Stimulated activated CD8-positive, alpha-beta memory T cell treated with anti-CD3 and anti-CD28 coated beads, Interleukin-12 subunit alpha, Interleukin-12 subunit beta, amount 100 ng/mL, for 4 hours (primary cell): ENCODE data around the gene TCP1.
A peak's percentile ranks its signal among the peaks of the same experiment; 100 is the strongest.
"Not testable (repeated sequence)": the region's sequence is repeated elsewhere in the genome, so short reads cannot be mapped to it uniquely, and the experiment has no call there.

Experiments
- DNase-seq: peaks from one replicate; pipeline ENCODE4 v3.0.0-alpha.2; 2020; ENCODE audit warnings: low read depth

Gene TCP1

GRCh38 chr6:159772196-159772595 lies 17.2 kb downstream of the TCP1 start:
- DNase-seq = no peak

- DNase-seq = no peak
These were observed 19.9 kb downstream of the TCP1 start for GRCh38 chr6:159769470-159769869.

GRCh38 chr6:159766906-159767305 lies 22.5 kb downstream of the TCP1 start:
- no peak for DNase-seq

DNA sequence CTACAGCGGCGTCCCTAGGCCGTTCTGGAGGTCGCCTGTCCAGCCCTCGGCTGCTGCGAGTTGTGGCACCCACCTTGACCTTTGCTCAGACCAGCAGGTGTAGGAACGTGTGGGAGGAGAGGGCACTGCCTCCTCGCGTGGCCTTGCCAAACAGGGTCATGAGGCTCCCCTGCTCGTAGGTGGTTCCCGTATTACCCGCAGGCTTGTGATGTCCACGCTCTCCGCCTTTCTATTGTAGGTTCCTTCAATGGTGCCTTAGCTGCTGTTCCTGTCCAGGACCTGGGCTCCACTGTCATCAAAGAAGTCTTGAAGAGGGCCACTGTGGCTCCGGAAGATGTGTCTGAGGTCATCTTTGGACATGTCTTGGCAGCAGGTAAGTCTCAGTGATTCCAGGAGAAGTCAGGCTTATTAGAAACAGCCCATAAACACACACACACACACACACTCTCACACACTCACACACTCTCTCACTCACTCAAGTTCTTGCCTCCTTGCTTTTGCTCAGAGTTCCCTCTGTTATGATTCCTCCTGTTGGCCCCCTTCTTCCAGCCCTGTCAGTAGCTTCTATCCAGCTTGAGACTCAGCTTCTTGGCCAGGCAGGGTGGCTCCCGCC lies 26.6 kb downstream of the TCP1 start:
- DNase-seq = no peak

- DNase-seq = peak; percentile 82
These were observed 27.3 kb downstream of the TCP1 start, which contains the start of gene ACAT2 for GRCh38 chr6:159761873-159762680. ACAT2 (plus strand) TSS chr6:159762045; CDS start chr6:159762088, 43 bp downstream.

DNA sequence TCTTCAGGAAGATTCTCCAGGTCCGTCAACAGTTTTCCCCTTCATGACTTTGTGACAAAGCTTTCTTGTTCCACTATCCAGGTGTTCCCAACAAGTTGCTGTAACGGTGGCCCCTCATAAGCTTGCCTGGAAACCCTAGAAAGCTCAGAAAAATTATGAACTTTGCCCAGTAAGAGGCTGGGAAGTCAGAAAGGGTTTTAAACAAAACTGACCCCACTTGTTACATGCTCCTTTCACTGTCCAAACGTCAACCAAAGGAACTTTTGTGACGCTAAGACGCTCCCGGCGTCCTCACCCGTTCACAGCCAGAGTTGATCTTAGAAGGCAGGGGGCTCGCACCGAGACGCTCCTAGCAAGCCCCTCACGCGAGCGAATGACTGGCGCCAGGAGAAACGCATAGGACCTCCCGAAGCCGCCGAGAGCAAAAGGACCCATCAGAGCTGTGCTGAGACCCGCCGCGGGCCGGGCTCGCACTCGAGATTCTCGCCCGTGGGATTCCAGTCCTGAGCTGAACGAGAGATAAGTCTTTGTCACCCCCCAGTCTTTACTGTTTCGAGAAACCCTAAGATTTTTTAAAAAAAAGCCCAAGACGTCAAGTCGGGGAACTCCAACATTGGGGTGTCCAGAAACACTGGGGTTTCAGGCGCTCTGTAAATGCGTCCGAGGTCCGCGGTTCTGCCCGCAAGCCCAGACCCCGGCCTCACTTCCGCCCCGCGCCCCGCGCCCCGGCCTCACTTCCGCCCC lies 28.1 kb downstream of the TCP1 start:
- DNase-seq = no peak

DNA sequence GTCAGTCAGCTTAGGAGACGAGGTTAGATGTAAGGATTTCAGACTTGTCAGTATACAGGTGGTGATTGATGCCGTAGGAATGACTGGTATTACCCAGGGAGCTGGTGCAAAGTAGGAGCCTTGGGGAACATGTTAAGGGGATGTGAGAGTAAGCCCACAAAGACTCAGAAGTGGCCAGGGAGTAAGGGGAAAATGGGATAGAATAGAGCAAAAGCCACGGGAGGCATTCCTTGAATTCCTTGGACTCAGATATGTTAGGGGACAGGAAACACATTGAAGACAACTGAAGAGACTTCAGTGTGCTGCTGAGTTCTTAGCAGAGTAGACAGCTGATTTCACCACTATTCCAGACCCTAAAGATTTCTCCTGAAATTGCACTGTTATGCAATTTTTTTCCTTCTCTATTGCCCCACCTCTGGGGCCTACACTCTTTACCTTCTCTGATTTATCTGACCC lies 28.8 kb downstream of the TCP1 start:
- no peak for DNase-seq

DNA sequence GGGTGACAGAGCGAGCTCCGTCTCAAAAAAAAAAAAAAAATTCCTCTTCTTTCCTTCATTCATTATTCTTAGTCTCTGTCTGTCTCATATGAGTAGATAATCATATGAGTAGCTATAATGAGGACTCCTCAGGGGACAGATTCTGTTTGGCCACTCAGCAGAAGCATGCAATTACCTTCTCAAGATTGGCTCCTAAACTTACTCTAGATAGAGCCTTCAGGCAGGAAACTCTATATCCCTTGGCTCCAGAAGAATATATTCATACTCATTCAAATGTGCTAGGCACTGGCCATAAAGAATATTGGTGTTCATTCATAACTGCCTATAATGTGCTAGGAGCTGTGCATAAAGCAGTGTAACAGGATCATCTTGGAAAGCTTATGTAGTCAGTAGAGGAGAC lies 29.8 kb downstream of the TCP1 start:
- DNase-seq = no peak

DNA sequence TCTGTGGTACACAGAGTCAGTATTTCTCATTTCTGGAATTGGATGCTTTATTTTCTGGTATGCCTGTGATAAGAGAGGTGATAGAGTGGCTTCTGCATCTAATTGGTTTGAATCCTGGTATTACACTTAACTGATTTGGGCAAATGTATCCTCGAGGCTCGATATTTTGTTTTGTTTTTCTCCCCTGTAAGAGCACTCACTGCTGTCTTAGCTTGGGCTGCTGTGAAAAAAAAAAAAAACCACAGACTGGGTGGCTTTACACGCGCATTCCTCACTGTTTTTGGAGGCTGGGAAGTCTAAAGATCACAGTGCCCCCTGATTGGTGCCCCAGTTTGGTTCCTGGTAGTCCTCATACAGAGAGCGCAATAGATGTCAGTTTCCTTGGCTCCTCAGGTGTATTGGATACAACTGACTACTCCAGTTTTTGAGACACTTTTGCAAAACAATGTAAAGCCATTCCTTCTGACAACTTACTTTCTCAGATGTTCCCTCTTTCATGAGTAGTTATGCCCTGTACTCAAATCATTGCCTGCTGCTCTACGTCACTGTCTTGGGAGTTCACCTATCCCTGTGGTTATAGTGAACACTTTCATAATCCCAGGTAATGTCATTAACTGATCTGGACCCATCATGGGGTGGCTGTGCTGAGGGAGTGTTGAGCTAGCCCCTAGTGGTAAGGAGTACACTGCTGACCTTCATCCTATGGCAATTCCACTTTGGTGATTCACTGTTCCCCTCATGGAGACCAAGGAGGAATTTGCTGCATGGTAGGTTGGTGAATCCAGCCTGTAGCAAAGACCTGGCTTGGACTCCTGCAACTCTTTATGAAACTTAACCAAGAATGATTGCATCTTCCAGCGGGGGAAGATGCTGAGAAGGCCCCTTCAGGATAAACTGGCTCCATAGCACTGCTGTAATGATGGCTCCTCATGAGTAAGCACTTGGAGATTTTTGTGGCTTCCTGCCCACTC lies 31.1 kb downstream of the TCP1 start:
- no peak for DNase-seq

DNA sequence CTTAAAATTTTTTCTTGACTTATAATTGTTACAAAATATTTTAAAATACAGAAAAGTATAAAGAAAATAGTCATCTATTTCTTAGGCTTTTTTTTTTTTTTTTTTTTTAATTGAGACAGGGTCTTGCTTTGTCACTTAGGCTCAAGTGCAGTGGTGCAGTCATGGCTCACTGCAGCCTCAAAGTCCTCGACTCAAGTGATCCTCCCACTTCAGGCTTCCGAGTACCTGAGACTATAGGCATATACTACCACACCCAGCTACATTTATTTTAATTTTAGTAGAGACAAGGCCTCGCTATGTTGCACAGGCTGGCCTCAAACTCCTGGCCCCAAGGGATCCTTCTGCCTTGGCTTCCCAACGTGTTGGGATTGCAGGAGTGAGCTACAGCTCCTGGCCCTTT lies 32.9 kb downstream of the TCP1 start:
- DNase-seq = no peak

DNA sequence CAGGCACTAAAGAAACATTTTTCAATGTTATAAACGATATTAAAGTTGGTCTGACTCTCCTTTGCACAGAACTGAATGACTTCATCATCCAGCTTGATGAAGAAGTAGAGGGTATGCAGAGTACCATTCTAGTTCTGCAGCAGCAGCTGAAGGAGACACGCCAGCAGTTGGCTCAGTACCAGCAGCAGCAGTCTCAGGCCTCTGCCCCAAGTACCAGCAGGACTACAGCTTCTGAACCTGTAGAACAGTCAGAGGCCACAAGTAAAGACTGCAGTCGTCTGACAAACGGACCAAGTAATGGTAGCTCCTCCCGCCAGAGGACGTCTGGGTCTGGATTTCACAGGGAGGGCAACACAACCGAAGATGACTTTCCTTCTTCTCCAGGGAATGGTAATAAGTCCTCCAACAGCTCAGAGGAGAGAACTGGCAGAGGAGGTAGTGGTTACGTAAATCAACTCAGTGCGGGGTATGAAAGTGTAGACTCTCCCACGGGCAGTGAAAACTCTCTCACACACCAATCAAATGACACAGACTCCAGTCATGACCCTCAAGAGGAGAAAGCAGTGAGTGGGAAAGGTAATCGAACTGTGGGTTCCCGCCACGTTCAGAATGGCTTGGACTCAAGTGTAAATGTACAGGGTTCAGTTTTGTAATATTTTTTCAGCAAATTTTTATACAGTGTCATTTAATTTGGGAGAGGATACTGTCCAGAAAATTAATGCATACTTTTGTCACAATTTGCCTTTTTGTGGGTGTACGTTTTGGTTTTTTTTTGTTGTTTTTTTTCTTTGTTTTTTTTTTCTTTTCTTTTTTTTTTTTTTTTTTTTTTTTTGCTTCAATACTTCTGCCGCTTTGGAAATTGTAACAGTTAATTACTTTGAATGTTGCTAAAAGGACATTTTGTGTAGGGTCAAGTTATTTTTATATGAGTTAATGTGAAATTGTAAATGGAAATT lies 34.2 kb downstream of the TCP1 start:
- DNase-seq = no peak

DNA sequence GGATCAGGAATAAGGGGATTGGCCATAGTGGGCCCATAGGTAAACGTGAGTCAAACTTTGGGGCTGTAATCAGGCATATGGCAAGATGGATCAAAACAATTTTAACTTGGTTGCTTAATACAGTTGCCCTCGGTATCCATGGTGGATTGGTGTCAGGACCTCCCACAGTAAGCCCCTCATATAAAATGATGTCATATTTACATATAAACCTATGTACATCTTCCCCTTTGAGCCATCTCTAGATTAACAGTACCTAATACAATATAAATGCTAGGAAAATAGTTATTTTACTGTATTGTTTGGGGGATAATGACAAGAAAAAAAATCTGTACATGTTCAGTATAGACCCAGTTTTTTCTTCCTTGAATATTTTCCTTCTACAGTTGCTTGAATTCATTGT lies 35.0 kb downstream of the TCP1 start:
- DNase-seq = no peak

DNA sequence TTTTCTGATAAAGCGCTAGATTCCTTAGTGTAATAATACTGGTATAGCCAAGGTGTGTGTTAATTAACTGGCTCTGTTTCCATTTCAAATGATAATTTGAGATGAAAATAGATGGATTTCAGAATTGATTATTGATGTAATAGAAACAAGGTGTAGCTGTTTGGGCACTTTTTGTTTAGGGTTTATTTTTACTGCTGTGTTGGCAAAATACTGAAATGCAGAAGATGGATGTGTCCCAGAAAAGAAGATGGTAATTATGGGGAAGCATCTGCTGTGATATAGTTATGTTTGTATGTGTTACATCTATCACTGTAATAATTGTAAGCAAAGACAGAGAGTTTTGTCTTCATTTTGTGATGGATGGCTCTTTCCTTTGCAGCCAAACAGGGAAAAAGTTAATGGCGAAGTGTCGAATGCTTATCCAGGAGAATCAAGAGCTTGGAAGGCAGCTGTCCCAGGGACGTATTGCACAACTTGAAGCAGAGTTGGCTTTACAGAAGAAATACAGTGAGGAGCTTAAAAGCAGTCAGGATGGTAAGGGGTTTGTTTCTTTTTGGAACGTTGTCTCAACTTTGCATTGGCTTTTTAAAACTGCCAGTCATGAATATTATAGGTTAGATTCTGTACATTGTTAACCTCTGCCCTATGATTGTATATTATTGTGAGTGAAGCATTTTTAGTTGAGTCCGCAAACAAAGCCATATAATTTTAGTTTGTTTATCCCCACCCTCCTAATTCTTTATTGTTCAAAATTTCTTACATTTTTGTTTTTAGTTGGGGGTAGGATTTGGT lies 36.1 kb downstream of the TCP1 start:
- DNase-seq = no peak

DNA sequence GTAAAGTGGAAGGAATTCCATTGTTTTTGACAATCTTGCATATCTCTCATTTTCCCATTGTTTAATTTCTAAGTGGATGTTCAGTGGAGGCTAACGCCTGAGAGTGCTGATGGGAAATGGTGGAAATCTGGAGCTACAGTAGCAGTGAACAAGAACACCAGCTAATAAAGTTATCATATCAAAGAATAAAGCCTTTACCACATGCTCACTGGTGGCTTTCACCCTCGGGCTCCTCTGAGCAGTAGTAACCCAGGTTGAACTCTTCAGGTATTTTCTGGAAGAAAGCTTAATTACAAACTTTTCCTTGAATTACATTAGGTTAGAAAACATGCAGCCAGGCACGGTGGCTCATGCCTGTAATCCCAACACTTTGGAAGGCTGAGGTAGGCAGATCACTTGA lies 38.0 kb downstream of the TCP1 start:
- DNase-seq = no peak

GRCh38 chr6:159748127-159748526 lies 41.3 kb downstream of the TCP1 start:
- not testable (repeated sequence) for DNase-seq

DNA sequence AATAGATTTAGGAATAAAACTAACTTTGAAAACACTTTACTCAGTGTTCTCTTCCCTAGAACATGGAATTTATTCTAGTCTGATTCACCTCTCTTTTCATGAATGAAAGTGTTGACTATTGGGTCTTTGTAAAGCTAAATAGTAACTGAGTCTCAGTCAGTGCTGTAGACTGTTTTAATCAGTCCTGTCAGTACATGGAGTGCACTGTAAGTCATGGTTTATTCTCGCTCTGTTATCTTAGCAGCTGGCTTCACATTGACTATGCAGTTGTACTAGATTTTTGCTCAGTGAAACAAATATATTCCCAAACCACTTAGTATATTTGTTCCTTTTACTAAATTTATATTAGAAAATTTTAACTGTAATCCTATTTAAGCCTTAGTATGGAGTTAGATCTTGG lies 42.6 kb downstream of the TCP1 start:
- no peak for DNase-seq

- DNase-seq = no peak
These were observed 44.3 kb downstream of the TCP1 start for GRCh38 chr6:159745081-159745480.

- DNase-seq = no peak
These were observed 47.2 kb downstream of the TCP1 start for GRCh38 chr6:159742165-159742564.

GRCh38 chr6:159739341-159739740 lies 50.1 kb downstream of the TCP1 start:
- no peak for DNase-seq

DNA sequence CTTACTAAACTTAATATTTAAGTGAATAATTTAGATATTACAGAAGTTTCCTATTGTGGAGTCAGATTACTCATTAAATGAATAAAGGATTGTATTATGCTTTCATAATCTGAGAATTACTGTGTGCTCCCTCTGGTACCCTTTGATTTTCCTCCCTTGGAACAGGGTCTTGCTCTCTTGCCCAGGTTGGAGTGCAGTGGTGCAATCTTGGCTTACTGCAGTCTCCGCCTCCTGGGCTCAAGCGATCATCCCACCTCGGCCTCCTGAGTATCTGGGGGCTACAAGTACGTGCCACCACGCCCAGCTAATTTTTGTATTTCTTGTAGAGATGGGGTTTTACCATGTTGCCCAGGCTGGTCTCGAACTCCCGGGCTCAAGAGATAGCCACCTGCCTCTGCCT lies 52.5 kb downstream of the TCP1 start:
- no peak for DNase-seq
